ENCODE measurements around the gene PAM. TPM values are rescaled to one million over a fixed set of nuclear protein-coding genes. Genes with fewer than 3 reads are reported as not detected.
"Not testable (repeated sequence)": the region's sequence is repeated elsewhere in the genome, so short reads cannot be mapped to it uniquely, and the experiment has no call there.

Gene PAM
- total and polyA plus RNA-seq, 2 donors (not counting 3 experiments of a cell fraction or from before 2014, with no cell fraction given) = 118 to 176 TPM

DNA sequence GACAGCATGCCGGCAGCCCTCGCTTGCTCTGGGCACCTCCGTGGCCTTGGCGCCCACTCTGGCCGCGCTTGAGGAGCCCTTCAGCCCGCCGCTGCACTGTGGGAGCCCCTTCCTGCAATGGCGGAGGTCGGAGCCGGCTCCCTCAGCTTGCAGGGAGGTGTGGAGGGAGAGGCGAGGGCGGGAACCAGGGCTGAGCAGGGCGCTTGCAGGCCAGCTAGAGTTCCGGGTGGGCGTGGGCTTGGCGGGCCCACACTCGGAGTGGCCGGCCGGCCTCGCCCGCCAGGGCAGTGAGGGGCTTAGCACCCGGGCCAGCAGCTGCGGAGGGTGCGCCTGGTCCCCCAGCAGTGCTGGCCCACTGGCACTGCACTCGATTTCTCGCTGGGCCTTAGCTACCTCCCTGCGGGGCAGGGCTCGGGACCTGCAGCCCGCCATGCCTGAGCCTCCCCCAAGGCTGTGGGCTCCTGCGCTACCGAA, 3.2 kb upstream of the PAM start:
- H2AFZ ChIP-seq (ENCODE audit: low read depth, low read length); H3K4me3 ChIP-seq (replicated peaks in 1 of 3; ENCODE audit: insufficient read depth in 1 of 3, low read depth in 1 of 3, low read length in 3 of 3); H3K79me2 ChIP-seq (ENCODE audit: control insufficient read depth, insufficient read depth, low read length); H3K9me3 ChIP-seq (replicated peaks; ENCODE audit: control insufficient read depth, insufficient read depth, low read length); H3K27me3 ChIP-seq (ENCODE audit: control insufficient read depth in 2 of 2, insufficient read depth in 2 of 2, low read length in 2 of 2); dilution Hi-C loops (cut with MboI; ENCODE audit: extremely low pct_ligation_motif_present, low sequenced_read_pairs); CTCF ChIA-PET; FAIRE-seq; POLR2A ChIA-PET; DNase-seq (ENCODE audit: low read depth, low spot score); intact Hi-C loops (cut with micrococcal nuclease); H3K27ac ChIP-seq (ENCODE audit: insufficient read depth, low read depth, low read length); H4K20me1 ChIP-seq (replicated peaks; ENCODE audit: control insufficient read depth, extremely low read depth, insufficient read depth, low read length); BruUV-seq (replicated peaks); H3K36me3 ChIP-seq (ENCODE audit: control insufficient read depth in 2 of 2, extremely low read depth in 1 of 2, insufficient read depth in 2 of 2, low read length in 2 of 2); H3K4me2 ChIP-seq (ENCODE audit: insufficient read depth, low read length); H3K9me1 ChIP-seq (replicated peaks; ENCODE audit: control insufficient read depth, extremely low read depth, insufficient read depth, low read length); H3K9ac ChIP-seq (replicated peaks; ENCODE audit: extremely low read depth, insufficient read depth, low read length): not testable (repeated sequence)
- H3K4me1 ChIP-seq (ENCODE audit: control insufficient read depth, extremely low read depth, insufficient read depth, low read length) = peaks cover 15% of the 10 kb centered on the region

- peak overlapping the region; percentile 69 for H3K4me2 ChIP-seq (ENCODE audit: insufficient read depth, low read length)
- peaks cover 10% of the 10 kb centered on the region for H3K79me2 ChIP-seq (ENCODE audit: control insufficient read depth, insufficient read depth, low read length)
- ChIA-PET POLR2A (no interaction called here), CTCF (interaction anchor here (1.0 to 4.2 kb wide), 5 partner anchors 12 to 385 kb away, joined by 3 to 25 read pairs (median 5); no protein-coding TSS in a partner anchor)
- peak overlapping the region; percentile 92 for H2AFZ ChIP-seq (ENCODE audit: low read depth, low read length)
- no peaks in the 10 kb centered on the region for H4K20me1 ChIP-seq (replicated peaks; ENCODE audit: control insufficient read depth, extremely low read depth, insufficient read depth, low read length)
- dilution Hi-C loops (cut with MboI; ENCODE audit: extremely low pct_ligation_motif_present, low sequenced_read_pairs) (no loop called here), intact Hi-C loops (cut with micrococcal nuclease) (loop anchor here (2.0 kb wide), 1 partner anchor 73 kb away; no protein-coding TSS in a partner anchor)
- DNase-seq (ENCODE audit: low read depth, low spot score) (no peak), FAIRE-seq (peak; percentile 42)
- TF ChIP-seq EZH2 (IDR thresholded peaks at IDR 0.05; ENCODE audit: borderline replicate concordance, low read depth, low read length, severe bottlenecking) = no peak
- no peaks in the 10 kb centered on the region for H3K9me3 ChIP-seq (replicated peaks; ENCODE audit: control insufficient read depth, insufficient read depth, low read length)
- peak overlapping the region; percentile 32 to 90 (median 86) for H3K4me3 ChIP-seq (replicated peaks in 1 of 3; ENCODE audit: insufficient read depth in 1 of 3, low read depth in 1 of 3, low read length in 3 of 3)
- peak overlapping the region; percentile 97 for H3K9ac ChIP-seq (replicated peaks; ENCODE audit: extremely low read depth, insufficient read depth, low read length)
- H3K27ac ChIP-seq (ENCODE audit: insufficient read depth, low read depth, low read length) = peak overlapping the region; percentile 8
- BruUV-seq (replicated peaks) = no TSS peak
- H3K9me1 ChIP-seq (replicated peaks; ENCODE audit: control insufficient read depth, extremely low read depth, insufficient read depth, low read length) = no peaks in the 10 kb centered on the region
- no peaks in the 10 kb centered on the region for H3K36me3 ChIP-seq (ENCODE audit: control insufficient read depth in 2 of 2, extremely low read depth in 1 of 2, insufficient read depth in 2 of 2, low read length in 2 of 2)
- no peaks in the 10 kb centered on the region for H3K27me3 ChIP-seq (ENCODE audit: control insufficient read depth in 2 of 2, insufficient read depth in 2 of 2, low read length in 2 of 2)
- peaks cover 15% of the 10 kb centered on the region for H3K4me1 ChIP-seq (ENCODE audit: control insufficient read depth, extremely low read depth, insufficient read depth, low read length)
Measured at GRCh38 chr5:102753889-102754766, 977 bp upstream of the PAM start.
